ENCODE data around the gene STX5.
"Not testable (repeated sequence)": the region's sequence is repeated elsewhere in the genome, so short reads cannot be mapped to it uniquely, and the experiment has no call there.

STX5 gene

DNA sequence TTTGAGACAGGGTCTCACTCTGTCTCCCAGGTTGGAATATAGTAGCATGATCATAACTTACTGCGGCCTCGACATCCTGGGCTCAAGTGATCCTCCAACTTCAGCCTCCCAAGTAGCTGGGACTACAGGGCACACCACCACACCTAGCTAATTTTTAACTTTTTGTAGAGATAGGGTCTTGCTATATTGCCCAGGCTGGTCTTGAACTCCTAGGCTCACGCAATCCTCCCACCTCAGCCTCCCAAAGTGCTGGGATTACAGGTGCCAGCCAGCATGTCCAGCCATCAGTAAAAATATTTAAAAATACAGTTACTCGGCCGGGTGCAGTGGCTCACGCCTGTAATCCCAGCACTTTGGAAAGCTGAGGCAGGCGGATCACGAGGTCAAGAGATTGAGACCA lies 3.7 kb downstream of the STX5 start:
- not testable (repeated sequence) for DNase-seq

DNA sequence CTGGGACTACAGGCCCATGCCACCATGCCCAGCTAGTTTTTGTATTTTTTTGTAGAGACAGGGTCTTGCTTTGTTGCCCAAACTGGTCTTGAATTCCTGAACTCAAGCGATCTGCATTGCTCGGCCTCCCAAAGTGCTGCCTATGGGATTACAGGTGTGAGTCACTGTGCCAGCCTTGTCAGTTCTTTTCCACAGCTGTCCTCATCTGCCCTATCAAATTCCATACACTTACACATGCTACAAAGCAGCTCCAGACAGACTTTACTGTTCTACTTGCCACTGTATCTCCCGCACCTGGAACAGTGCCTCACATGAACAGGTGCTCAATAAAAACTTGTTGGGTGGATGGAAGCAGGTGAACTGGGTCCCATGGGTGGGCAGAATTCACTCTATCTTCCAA lies 8.2 kb downstream of the STX5 start:
- DNase-seq, result no peak

DNA sequence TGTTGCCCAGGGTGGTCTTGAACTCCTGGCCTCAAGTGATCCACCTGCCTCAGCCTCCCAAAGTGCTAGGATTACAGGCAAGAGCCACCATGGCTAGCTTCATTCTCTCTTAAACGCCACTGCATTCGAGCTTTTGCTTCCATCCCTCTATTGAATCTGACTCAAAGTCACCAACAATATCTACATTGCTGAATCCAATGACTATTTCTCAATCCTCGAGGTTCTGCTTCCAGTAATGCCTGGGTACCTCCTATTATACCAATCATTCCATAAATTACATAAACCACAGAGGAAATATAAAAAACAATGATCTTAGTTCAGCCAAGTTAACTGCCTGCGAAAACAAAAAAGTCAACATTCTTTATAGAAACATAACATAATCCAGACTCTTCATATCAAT lies 14.7 kb downstream of the STX5 start:
- DNase-seq, result no peak

- no peak for DNase-seq
These were observed 15.3 kb downstream of the STX5 start for GRCh38 chr11:62816557-62816956.

DNA sequence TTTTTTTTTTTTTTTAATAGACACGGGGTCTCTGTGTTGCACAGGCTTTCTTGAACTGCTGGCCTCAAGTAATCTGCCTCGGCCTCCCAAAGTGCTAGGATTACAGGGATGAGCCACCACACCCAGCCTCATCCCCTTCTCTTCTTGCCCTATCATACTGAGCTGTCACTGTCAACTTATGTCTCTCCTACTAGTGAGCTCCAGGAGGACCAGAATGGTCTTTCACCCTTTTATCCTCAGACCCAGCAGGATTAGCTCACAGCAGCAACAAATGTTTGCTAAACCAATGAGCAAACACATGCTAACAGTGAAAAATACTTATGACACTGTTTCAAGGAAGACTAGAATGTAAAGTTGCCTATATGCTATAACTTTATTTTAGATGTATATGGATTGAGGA lies 20.2 kb downstream of the STX5 start:
- DNase-seq, result no peak

GRCh38 chr11:62810748-62811147 lies 21.1 kb downstream of the STX5 start:
- DNase-seq, result no peak

DNA sequence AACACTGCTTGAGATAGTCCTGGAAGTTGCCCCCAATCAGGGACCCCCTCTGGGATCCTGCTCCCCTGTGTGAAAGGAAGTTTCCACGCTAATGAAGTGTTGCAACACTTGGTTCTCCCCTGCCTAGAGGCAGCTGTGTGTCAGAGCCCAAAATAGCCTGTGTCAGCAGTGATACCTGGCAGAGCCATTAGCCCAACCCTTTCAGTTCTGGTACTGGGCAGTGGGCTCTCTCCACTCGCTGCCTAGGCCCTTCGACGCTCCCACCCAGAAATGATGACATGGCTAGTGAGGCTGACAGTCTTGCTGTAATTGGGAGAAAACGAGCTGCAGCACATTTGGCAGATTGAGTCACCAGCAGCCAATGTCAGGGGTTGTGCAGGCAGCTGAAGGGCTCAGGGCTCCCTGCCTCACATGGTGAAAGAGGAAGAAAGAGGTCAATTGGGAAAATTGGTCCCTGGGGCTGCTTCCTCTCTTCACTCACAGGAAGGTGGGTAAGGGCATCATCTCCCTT lies 25.2 kb downstream of the STX5 start:
- DNase-seq, result no peak

DNA sequence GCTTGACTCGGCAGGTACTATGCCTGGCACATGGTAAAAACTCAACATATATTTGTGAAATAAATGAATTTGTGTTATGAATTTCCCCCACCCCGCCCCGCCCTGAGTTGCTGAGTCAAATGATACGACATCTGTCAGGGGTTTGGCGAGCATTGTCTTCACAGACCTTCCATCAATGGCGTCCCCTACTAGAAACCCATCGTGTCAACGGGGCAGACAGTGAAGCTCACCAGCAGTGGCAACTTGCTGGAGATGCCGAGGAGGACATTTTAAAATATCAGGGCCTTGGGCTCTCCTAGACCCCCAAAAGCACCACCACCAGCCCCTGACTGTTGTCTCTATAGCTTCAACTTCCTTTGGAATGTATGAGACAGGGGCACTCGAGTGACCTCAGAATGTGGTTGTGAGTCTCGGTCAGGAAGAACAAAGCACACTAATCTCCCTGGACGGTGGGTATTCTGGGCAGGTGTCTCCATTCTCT lies 25.9 kb downstream of the STX5 start:
- DNase-seq, result peak; percentile 26

- DNase-seq, result peak; percentile 93
These were observed 26.6 kb downstream of the STX5 start, which contains the start of gene NXF1 for GRCh38 chr11:62805076-62805892. TSS of gene NXF1 (minus strand) at chr11:62805440. CDS start at chr11:62805356, 84 bp downstream.

- DNase-seq, result no peak
These were observed 27.4 kb downstream of the STX5 start for GRCh38 chr11:62804310-62805075.

DNA sequence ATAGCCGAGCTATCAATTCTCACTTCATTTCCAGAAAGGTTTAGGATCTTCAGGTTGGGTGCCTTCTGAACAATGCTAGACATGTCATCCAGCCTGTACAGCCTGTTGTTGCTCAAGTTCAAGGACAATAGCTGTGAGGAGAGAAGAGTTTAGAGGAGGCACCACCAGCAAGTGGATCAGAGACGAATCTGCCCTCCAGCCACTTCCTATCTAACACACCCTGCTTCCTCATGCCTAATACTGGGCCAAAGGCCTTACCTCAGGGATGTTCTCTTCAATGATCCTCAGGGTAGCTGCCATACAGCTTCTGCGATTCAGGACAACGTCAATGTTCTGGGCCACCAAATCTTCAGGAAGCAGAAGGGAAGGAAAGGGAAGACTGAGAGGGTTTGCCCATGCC lies 30.8 kb downstream of the STX5 start:
- no peak for DNase-seq

GRCh38 chr11:62799486-62799885 lies 32.4 kb downstream of the STX5 start:
- DNase-seq, result no peak

DNA sequence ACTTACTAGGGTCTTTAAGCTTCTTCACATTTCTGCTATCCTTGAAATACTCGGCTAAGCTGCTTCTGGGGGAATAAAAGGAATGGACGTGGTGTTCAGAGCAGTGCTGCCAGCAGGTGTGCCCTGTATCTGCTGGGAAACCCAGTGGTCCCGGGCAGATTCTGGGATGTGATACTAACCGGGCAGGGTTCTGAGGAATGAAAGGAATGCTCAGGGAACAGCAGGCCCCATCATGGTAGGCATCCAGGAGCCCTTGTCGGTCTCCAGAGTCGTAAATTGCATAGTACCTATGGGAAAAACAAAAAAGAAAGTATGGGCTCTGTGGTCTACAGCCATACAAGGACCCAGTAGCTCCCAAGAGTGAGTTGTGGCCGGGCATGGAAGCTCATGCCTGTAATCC lies 35.6 kb downstream of the STX5 start:
- no peak for DNase-seq

DNA sequence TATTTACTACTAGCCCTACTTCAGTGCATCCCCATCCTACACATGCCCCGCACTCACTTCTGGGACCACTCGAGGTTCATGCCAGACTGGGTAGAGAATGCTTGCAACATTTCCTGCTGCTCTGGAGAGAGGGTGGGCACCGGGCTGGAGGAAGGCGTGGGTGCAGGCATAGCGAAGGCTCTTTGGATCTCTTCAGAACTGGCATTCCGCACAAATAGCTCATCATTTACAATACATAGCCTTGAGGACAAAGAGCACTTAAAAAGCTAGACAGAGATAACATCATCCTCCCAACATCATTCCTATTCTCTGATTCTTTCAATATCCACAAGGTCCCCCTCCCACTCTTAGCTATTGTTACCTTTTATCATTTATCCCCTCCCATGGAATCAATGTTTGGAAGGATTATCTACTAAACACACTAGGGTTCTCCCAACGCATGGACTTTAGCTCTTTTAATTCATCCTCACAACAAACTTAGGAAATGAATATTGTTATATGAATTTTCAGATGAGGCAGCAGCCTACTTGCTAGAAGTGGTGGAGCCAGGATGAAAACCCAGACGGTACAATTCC lies 37.6 kb downstream of the STX5 start:
- no peak for DNase-seq

DNA sequence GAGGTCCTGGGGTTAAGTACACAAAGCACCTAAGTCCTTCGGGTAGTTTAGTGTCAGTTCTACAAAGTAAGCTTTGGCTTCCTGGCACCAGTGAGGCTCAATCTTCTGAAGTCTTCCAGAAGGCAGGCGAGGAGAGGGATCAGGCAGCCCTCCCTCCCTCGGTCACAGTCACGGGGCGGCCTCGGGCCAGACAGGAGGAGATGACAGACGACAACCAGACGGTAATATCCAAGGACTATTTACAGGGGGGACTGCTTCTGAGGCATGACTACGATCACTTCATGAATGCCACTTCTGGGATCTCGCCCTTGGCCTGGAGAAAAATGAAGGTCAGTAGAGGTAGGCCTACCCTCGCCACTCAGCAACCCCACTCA lies 39.7 kb downstream of the STX5 start:
- no peak for DNase-seq

DNA sequence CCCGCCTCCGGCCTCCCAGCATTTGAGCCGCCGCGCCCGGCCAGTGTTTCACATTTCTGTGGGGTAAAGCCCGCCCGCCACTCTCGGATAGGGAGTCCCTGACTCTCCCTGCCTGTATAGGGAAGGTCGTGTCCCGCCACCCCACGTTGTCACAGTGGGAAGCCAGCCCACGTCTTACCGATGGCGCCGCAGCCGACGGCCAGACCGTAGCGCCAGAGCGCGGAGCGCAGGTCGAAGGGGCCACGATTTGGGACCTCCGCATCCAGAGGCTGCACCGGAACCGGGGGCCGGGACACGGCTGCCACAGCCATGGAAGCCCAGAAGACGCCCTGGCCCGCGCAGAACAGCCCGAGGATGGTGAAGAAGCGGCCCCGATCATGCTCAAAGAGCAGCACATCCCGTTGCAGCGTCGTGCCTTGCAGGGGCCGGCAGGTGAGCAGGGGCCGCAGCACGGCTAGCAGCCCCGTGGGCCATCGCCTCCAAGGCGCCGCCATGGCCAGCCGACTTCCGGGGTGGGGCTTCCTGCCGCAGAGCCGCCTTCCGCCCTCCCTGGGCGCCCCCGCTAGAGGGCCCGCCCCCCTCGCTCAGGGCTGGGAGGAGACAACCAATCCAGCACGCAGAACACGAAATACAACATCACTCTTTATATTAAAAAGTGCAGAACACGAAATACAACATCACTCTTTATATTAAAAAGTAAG lies 40.2 kb downstream of the STX5 start, which contains the start of gene TMEM223:
Gene TMEM223 (minus strand): TSS at position 506 of the 701 bp plus-strand sequence. CDS start 12 bp downstream, at position 494.
- peak; percentile 86 for DNase-seq

- no peak for DNase-seq
These were observed 42.3 kb downstream of the STX5 start for GRCh38 chr11:62789576-62789975.

- DNase-seq, result no peak
These were observed 42.9 kb downstream of the STX5 start for GRCh38 chr11:62788991-62789390.

- peak; percentile 98 for DNase-seq
These were observed 44.7 kb downstream of the STX5 start, which contains the start of gene TMEM179B for GRCh38 chr11:62787005-62787759. TSS of gene TMEM179B (plus strand) at chr11:62787402. CDS start at chr11:62787432, 30 bp downstream.

DNA sequence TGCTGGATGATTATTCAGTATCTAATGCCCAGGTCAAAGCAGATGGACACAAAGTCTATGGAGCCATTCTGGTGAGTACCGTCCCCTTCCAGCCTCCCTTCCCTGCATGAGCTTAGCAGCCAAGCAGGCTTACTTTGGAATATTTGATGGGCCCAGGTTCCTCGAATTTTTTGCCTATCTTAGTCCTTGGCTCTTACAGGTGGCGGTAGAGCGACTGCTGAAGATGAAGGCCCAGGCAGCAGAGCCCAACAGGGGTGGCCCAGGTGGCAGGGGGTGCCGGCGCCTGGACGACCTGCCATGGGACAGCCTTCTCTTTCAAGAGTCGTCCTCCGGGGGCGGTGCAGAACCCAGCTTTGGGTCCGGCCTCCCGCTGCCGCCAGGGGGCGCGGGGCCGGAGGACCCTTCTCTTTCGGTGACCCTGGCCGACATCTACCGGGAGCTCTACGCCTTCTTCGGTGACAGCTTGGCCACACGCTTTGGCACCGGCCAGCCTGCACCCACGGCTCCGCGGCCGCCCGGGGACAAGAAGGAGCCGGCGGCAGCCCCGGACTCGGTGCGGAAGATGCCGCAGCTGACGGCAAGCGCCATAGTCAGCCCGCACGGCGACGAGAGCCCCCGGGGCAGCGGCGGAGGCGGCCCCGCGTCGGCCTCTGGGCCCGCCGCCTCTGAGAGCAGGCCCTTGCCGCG lies 45.4 kb downstream of the STX5 start:
- peak; percentile 82 for DNase-seq

DNA sequence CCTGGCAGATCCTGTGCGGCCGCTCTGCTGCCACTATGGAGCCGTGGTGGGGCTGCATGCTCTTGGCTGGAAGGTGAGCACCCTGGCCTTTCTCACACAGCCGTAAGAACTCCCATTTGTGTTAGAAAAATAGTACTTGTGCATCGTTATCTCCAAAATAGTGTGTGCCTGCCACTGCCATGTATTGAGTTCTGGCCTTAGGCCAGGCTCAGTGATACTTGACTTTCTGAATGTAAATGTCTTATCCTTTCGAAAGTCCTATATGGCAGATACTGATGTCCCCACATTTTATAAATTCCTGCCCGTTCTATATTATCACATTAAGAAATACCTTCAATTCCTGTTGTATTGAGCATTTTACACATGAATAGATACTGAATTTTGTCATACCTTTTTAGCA lies 49.1 kb downstream of the STX5 start:
- DNase-seq, result no peak
